SK-N-DZ (cell line): ENCODE results near the gene MTCL1.
A peak's percentile ranks its signal among the peaks of the same experiment; 100 is the strongest.

Experiments used
- DNase-seq: peaks from one replicate; pipeline ENCODE4 v3.0.0-alpha.2; 2015; ENCODE audit warnings: low spot score

The MTCL1 gene

DNA sequence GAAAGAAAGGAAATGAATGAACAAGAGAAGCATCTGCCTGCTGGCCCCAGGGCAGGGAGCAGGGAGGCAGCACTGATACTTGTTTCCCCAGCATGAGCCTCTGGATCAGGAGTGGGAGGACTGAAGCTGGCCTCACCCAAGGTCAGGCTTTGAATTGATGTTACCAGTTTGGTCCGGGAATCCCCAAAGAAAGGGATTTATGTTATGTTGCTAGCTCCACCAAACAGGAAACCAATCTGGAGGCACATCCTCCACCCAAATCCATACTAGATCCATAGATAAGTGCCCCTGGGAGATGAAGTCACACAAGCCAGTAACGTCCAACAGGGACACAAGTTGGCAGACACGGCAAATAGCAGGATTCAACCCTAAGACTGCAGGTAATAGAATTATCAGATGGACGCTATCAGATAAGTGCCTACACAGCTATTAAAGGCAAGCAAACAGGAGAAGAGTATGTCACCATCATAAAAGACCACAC is 85.9 kb downstream of the MTCL1 start:
- peak; percentile 78 for DNase-seq

DNA sequence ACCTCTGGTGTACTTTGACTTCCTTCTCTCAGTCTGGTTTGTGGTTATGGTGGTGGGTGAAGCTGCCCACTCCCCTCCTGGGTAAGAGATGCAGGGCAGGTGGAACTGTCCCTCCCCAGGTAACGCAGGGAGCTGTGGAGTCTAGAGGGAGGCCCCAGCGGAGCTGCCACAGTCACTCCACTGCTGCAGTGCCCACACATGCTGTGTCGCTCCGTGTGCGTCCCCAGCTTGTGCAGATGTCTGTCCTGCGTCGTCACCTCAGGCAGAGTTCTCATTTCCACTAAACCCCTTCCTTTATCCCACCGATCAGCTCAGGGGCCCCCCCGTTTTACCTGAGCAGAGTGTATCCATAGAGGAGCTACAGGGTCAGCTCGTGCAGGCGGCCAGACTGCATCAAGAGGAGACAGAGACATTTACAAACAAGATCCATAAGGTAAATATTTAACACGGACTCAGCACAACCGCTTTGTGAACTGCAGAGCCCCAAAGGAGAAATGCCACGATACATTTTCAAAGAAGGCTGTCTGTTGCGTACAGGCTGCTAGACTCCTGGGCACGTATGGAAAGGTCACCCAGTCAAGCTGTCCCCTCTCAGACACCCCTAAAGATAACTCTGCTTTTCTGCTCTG is 87.4 kb downstream of the MTCL1 start:
- peak; percentile 22 for DNase-seq

DNA sequence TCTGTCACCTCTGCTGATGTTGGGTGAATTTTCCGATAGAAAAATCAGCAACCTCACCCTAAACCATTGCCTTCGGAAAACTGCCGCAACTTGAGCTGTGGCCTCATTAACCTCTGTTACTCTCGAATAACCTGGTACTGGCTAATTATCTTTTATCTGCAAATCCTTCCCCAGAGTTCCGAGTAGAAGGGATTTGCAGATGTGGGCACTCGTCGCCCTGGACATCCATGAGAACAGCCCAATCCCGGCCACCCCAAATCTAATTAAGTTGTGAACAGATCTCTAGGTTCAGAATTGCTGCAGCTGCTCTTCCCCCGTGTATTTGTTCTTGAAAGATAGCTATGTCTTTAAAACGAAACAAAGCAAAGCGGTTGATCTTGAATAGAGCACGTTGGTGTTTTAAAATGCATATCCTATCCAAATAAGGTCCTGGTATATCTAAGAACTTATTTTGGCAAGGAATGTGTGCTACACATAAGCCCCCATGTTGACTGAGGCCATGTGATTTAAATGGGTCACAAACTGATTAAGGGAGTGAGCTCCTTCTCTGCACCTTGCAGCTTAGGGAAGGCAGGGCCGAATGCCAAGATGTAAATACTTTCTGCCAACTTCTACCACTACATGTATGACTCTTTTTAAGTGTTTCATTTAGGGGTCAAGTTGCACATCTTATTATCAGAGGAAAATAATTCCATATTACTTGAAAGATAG is 88.2 kb downstream of the MTCL1 start:
- peak; percentile 90 for DNase-seq

DNA sequence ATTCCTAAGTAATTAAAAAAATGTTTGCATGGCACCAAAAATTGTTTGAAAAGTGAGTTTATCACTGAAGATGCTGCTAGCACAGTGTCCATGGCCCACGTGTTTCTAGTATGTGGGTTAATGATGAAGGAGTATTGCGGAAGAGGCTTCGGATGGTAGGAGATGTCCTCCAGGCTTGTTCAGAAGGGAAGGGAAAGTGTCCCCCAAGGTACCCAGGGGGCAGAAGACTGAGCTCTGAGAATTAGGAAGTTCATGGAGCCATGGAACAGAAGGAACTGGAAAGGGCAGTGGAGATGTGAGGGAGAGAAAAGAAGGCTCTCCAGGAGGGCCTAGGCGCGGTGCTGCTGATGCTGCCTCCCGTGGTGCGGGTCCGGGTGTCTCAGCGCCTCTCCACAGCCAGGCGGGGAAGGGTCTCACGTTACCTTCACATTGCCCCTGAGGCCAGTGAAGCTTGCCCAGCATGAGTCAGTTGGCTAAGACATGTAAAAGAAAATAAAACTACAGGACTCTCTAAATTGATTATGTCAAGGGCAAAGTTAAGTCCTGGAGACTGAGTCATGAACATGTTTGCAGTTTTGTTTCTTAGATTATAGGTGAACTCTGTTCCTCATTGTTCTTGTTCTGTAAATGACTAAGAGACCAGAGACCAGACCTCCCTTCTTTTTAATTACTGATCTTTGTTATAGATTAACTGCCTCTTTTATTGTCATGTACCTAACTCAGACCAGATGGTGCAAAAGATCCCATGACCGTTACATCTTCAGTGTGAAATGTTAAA is 89.0 kb downstream of the MTCL1 start:
- DNase-seq, result peak; percentile 85

DNA sequence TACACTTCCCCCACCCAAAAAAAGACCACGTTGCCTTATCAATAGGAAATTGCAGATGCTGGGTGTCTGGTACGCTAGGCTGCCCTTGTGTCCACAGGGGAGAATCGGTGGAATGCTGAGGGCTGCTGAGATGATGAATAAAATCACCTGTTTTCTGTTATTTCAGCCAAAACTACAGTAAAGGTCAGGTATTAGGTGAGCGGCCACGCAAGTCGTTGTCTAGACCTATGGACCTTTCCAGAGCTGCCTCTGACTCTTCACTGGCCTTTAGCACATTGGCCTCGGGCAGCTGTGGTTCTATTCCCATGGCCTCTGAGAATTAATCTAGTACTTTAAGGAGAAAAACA is 89.6 kb downstream of the MTCL1 start:
- DNase-seq, result no peak

DNA sequence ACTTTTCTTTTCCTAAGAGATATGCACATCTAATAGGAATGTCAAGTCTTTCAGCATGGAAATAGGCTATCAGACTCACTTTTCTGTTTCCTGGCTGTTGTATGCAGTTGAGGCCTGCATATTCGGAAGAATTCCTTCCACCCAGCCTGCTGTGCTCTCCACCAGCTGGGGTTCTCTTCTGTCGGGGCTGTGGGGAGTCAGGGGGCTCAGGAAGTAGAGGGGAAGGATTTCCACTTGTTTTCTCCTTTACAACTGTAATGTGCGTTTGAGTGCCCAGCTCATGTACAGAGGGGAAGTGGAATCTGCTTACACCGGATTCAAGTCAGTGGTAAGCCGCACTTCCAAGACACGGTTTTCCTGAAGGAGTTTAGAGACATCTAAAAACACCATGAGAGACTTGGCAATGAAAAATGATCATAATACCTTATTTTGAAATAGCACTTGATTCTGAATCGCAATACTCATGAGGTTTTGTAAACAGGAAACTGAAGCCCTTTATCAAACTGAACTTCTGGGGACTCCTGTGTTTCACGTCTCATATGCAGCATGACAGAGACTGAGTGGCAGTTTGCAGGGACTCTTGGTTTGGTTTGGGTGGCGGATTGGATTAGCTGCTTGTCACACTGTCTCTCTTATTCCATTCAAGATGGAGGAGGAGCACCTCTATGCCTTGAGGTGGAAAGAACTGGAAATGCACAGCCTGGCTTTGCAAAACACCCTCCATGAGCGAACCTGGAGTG is 90.4 kb downstream of the MTCL1 start:
- no peak for DNase-seq

DNA sequence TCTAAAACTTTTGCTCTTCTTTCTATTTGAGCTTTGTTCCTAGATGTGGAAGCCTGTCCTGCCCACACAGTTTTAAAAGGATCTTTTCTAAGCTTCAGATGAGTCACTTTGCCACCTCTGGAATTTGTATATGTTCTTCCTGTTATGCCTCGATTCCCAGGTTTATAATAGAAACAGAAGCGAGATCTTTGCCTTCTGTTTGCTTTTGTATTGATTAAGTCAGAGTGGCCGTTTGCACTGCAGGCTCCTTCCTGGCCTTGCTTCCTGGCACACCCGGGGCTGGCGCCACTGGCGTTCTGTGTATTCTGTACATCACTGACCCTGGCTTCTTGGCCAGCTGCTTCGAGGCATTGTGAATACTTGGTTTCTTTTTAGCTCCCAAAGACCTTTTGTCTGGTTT is 91.8 kb downstream of the MTCL1 start:
- DNase-seq, result no peak

DNA sequence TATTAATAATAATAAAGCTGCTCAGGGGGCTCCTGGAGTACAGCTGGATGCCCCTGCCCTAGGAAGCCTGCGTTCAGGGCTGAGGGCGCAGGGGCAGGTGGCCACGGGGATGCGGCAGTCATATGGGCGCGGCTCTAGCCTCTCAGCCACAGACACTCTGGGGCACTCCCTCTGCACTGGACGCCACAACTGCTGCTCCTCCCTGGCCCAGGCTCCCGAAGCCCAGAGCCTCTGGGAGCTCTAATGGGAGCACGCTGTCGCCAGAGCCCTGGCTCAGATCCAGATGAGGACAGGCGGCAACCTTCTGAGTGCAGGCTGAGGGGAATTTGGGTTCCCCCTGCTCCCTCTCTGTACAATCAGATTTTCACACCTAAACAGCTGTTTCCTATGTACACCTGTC is 93.6 kb downstream of the MTCL1 start:
- no peak for DNase-seq

DNA sequence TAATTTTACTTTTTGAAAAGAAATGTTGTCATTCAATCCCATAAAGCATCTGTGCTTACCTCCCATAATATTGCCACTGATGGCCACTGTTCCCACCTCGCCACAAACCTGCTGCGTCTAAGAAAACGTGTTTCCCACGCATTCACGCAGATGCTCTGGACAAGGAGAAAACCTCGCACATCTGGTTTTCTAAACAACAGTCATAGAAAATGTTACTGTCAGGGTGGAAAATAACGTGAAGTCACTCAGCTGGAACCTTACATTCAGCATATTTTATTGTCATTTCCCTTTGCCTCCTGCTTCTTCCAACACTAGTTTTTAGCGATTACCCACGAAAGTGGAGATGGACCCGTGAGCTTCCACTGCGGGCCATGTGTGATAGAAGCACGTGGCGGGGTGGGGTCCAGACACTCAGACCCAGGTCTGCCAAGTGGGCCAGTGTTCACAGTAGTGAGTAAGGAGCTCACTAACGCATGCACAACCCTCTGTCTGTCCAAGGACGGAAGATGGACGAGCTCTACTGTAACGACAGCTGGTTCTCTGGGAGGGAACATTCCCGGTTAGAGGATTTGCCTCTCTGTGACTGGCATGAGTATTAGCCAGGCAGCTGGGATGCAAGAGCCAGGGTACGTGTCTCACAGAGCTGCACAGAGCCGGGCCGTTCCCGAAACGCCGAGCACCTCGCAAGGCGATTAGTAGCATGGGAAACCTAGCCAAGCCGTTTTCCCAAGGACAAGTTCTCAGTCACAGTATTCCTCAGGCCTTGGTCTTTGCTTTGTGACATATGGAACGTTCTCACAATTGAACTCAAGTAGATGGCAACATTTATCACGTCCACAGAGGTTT is 94.5 kb downstream of the MTCL1 start:
- no peak for DNase-seq

DNA sequence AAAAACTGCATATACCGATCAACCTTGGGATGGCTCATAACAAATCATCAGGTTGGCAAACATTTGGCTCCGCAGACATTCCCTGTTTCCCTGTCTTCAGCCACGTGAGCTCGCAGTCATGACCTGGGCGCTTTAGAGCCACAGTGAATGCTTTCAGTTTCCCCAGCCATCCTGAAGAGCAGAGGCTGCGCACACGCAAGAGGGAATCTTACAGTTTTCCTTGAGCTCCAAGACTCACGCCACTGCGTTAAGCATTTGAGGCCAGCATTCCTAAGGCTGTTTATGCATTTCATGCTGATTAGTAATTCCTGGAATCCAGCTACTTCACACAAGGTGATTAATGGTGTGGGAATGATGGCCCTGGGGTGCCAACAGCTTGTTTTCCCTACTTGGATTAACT is 95.1 kb downstream of the MTCL1 start:
- no peak for DNase-seq

DNA sequence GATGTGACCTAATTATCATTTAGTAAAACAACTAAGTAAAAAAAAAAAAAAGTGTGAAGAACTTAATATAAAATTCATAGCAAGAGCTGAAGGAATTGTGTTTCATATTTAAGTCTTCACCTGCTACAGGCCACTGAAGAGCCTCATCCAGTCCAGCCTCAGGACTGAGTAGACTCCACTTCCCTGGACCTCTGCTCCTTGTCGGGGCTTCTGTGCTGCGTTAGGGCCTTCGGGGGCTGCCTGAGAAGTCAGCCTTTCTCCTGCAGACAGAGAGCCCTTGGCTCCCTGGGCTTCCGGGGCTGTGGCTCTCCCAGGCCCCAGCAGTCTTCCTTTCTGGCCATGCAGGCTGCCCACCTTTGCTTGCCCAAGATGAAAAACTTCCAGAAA is 95.5 kb downstream of the MTCL1 start:
- no peak for DNase-seq

DNA sequence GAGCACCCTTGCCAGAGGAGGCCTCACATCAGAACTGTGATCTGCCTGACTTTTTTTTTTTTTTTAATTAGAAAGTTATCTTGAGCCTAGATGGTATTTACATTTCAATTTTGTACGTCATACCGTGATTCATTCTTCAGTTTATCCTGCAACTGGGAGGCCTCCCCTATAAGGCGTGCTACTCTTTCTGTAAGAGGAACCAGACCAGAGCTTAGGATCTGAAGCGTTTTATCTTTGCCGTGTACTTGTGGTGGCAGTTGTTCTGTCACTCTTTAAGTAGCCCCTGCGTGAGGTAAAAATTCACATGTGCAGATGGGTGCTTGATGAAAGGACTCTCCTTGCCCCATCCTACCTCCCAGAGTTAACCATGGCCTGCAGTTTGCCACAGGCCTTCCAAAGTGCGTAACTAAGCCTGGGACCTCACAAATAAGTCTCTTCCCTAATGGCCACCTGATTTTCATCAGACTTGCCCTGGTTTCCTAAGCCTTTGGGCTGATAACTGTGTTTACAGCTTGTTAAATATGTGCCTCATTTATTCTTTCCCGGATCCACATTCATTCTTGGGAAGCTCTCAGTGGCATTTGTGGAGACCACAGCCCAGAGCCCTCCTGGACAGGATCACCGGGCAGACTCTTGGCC is 96.0 kb downstream of the MTCL1 start:
- no peak for DNase-seq

DNA sequence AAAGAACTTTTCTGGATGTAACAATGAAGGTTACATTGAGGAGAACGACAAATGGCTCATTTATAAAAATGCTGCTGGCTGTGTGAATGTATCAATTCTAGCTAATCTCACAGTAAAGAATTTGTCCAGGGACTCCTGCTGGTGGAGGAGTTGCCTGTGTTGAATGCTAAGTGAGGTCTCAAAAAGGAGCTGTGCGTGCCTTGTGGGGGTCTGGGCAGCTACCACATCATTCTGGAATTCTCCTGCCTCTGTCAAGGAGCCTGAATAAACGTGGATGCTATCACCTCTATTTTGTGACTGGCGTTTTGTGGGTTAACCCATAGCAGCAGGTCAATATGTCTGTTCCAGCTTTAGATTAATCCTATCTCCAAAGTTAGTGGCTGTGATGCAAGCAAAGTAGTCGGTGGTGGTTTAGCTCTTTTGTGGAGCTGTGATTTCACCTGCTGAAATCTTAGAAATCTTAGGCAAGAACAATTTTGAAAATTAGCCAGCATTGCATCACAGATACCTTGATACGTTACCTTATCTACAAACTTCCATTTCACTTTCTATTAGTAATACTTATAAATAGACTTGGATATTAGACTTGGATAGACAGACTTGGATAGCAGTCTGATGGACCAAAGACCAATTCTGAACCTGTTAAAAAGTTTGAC is 96.8 kb downstream of the MTCL1 start:
- no peak for DNase-seq

DNA sequence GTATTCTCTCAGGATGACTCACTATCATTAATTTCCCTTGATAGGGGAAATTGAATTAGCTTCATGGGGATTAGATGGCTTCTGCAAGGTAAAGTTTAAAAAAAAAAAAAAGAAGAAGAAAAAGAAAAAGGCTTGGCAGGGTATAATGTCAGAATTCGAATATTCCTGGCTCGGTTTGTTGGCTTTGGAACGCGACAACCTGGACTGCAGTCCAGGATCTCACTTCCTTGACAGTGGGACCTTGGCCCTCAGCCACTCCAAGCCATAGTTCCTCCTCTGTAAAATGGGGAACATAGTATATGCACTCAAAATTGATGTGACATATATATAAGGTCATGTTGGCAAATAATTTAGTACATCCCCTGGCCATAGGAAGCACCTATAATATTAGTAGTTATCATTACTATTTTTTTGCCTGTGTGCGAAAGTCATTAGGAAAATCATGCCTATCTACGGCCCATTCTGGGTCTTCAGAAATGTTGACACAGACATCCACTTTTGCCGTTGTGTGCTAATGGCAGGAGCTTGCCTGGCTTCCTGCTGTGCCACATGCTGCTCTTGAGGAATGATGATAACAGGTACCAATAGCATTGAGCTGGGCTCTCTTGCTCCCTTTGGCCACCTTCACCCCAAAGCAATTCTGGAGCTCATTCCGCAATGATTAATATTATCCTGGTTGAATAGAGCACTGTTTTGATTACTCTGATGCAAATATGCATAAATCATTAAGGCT is 97.9 kb downstream of the MTCL1 start:
- no peak for DNase-seq

DNA sequence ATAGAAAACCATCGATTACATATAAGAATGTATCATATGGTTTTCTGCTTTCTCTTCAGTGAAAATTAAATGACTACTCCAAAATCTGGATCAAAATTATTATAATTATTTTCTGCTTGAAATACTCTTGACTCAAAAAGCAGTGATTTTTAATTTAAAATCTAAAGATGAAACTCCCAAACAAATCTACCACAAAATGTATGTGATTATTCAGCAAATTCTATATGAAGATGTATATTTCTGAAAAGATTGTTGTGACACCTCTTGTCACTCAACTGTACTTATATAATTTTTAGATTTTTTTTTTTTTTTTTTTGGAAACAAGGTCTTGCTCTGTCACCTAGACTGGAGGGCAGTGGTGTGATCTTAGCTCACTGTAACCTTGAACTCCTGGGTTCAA is 98.6 kb downstream of the MTCL1 start:
- no peak for DNase-seq

DNA sequence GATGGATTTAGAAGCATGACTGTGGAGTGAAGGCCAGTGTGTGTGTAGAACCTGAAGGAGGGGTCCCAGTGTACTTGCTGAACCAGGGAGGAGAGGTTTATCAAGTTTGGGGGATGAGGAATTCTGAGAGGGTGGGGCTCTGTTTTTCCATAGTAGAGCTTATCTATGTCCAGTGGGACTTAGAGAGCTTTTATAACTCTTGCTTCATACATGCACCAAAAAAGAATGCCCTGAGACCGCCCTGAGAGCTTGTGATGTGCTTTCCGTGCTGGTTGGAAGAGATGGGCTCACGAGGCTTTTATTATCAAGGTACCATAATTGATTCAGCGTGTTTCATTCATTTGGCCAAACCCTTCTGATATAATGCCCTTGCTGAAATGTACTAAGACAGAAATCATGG is 100.2 kb downstream of the MTCL1 start:
- DNase-seq, result no peak

DNA sequence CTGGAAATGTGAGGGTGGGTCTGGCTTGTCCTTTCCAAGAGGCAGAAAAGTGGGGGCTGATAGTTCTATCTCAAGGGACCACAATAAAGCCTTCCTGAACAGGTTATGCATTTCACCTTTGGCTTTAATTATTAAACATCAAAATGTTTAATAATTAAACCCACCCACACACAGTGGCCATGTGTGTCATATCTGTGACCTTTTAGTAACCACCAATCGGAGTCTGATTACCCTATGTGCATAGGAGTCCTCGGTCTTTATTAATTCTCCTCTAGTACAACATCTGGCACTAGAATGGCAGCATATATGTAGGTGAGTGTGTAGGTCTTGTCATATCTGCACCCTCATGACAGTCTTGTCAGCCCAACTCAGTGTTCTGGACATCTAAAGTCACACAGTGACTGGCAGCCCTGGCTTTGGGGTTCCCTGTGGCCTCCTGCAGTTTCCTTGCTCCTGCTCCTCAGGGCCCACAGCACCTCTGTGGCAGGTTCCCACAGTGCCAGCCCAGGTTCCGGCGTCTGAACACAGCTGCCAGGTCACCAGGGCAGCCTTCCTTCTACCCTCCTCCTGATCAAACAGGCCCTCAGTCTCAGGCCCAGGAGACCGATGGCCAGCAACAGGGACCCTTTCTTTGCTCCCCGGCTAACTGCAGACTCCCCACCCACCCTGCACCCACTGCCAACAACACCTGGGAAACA is 100.9 kb downstream of the MTCL1 start:
- DNase-seq, result no peak

DNA sequence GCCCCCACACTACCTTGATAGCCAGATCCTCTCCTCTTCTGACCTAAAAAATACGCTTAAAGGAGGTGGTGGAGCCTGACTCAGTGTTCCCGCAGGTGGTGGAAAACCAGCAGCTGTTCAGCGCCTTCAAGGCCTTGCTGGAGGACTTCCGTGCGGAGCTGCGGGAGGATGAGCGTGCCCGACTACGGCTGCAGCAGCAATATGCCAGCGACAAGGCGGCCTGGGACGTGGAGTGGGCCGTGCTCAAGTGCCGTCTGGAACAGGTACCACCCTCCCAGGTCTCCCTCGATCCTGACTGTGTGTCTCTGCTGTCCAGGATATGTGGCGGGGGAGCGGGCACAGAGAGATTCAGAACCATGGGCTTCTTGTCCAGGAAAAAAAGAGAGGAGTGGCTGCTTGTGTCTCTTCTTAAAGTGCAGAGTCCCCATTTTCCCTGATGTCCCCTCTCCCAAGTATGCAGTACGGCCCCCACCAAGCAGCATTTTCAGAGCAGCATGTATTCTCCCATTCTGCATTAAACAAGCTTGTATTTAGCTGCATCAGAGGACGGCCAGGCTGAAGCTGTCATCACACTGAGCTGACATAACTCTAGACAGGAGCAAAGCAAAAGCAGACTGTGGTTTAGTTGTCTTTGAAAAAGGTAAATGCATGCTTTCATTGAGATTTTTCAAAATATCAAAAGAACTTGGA is 101.6 kb downstream of the MTCL1 start:
- DNase-seq, result no peak
